GM19455 (cell line): ENCODE measurements around the gene HNRNPLL.

Source experiments
- ATAC-seq: cut with Tn5 transposase; IDR thresholded peaks from one replicate; pipeline ENCODE4 v1.9.1; 2021; ENCODE audit not compliant: unreplicated experiment

Gene HNRNPLL

DNA sequence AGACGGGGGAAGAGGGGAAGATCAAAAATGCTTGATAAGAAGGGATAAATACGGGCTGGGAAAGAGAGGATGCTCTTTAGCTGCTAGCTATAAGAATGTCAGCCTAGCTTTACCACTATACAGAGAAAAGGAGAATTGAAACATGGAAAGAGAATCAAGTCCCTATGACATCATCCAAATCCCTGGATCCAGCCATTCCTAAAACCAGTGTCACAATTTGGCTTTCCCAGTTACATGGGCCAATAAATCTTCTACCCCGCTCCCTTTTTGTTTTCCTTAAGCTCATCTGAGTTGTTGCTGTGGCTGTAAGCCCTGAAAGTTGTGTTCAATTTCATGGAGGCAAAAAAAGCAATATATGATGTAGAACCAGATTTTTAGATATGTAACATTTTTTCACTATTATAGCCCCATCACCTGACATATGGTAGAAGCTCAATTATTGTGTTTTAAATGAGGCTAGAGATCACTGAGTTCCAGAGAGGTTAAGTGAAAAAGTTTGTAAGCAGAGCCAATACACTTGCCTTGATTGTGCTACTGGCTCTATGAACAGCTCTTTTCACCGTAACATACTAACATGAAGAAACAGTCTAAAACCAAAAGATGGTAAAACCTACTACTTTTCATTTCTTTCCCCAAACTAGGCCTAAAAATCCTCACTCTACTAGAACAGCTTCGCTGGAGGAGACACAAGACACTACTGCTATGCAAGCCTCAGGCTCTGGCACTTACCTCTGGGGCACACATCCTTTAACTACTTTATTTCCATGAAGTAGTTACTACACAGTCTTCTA, 4.3 kb downstream of the HNRNPLL start:
- ATAC-seq: no peak

DNA sequence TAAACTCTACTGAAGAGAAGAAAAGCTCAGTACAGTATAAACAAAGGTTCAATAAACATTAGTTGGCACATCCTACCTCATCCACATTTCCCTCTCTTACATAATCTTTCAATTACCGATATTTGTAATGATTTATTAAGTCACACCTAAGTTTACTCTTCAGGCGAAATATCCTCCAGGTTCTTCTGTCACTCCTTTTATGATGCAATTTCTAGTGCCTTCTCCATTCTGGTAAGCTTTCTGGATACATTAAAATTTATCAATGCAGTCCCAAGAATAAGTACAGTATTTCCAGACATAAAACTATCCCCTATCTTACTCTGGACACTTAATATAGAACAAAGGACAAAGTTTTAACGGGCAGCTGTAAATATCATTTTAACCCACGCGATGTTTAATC, 5.6 kb downstream of the HNRNPLL start:
- no peak for ATAC-seq

DNA sequence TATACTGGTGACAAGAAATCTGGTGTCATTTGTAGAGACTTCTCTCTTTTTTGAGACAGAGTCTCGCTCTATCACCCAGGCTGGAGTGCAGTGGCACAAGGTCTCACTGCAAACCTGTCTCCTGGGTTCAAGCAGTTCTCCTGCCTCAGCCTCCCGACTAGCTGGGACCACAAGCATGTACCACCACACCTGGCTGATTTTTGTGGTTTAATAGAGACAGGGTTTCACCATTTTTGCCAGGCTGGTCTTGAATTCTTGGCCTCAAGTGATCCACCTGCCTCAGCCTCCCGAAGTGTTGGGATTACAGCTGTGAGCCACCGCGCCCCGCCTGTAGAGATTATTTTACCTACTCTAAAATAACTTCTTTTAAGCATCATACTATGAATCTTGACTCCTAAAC, 6.5 kb downstream of the HNRNPLL start:
- ATAC-seq: no peak

DNA sequence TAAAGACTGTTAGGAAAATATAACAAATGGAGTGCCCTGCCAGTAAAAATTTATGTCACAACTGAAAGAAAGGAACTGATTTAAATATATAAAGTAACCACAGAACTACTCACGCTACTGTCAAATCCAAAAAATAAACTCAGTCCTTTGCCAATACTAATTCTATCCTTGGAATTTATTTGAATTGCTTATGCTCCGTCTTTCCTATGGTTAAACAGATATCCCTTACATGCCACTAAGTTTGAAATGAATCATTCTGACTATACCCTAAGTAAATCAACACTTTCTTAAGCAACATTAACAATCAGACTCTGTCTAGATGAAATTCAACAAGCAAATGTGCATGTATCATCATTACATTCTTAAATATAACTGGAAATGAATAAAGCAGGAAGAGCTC, 9.8 kb downstream of the HNRNPLL start:
- ATAC-seq: no peak

DNA sequence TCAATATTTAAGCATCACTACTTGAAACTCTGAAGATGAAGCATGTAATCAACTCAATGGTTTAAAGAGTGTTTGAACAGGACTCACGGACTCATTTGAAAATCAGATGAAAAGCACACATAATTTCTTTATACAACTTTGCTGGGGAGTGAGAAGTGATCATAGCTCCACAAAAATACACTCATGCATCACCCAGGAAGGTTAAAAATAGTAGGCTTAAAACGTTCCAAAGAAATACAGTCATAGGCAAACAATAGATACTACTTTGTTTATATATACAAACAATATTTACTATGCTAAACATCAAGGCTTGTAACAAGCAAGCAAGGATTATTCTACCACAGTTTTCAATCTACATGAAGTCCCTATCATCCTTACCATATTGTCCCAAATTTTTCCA, 11.6 kb downstream of the HNRNPLL start:
- no peak for ATAC-seq

DNA sequence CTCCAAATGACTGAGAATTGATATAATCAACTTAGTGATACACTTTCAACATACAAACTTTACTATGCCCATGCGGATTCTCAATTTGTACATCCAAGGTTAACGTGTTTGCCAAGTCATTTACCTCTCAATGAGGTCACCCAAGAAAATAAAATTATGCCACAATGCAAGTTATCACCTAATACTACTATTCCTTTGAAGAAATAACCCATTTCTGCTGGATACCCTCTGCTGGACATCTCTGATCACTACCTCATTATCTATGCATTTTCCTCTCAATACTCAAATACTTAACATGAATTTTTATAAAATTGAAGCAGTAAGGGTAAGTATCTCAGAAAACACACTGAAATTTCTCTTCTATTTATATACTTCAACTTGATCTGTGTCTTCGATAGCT, 12.7 kb downstream of the HNRNPLL start:
- no peak for ATAC-seq

DNA sequence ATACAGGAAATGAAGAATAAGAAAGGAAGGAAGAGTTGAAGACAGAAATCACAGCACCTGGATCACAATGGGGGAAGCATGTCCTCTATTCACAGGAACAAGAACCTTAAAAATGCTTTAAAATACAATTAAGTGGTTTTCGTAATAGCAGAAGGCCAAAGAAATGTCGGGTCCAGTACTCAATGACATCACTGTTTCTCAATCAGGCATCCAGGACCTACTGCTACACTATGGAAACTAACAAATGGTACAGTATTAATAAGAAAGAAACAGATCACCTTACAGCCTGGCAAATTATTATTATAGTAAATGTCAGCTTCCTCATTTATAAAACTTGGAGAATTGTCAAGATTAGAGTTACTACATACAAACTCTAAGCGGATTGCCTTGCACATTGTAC, 15.8 kb downstream of the HNRNPLL start:
- ATAC-seq: no peak

DNA sequence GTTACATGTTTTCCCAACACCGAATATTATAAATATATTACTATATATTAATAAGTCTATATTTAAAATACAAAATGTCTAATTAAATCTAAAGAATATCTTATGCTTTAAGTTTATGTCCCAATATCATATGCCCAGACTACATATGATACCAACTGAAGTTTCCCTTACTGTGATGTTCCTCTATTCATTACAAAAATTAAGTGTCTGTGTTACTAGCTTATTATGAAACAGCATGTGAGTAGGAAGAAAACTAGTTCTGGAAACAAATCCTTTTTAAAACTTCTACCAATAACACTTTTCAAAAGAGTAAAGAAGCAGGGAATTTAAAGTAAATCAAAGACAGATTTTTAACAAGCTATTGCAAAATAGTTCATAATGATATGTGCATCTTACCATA, 17.8 kb downstream of the HNRNPLL start:
- no peak for ATAC-seq

DNA sequence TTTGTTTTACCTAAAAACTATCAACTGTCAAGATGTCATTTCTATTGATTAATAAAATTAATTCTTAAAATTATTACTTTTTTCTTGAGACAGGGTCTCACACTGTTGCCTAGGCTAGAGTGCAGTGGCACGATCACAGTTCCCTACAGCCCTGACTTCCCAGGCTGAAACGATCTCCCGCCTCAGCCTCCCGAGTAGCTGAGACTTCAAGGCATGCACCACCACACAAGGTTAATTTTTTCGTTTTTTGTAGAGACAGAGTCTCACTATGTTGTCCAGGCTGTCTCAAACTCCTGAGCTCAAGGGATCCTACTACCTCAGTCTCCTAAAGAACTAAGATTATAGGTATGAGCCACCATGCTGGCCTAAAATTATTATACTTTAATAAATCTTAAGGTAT, 18.7 kb downstream of the HNRNPLL start:
- ATAC-seq: no peak

DNA sequence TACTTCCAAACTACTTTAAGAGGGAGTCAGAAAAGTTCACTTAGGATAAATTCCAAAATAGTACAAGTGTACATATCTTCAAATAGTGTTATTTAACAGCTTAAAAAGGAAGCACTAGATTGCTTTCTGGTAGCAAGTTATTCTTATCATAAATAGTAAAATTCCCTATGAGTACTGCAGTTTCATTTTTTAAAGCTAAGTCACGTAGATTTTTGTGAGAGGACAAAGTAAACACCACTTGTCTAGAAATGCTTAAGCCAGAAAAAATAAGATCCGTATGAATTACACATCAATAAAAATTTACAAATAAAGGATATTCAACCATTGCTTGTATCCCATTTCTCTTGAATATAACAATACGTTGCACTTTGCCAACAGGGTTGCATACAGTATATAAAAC, 19.2 kb downstream of the HNRNPLL start:
- ATAC-seq: no peak

DNA sequence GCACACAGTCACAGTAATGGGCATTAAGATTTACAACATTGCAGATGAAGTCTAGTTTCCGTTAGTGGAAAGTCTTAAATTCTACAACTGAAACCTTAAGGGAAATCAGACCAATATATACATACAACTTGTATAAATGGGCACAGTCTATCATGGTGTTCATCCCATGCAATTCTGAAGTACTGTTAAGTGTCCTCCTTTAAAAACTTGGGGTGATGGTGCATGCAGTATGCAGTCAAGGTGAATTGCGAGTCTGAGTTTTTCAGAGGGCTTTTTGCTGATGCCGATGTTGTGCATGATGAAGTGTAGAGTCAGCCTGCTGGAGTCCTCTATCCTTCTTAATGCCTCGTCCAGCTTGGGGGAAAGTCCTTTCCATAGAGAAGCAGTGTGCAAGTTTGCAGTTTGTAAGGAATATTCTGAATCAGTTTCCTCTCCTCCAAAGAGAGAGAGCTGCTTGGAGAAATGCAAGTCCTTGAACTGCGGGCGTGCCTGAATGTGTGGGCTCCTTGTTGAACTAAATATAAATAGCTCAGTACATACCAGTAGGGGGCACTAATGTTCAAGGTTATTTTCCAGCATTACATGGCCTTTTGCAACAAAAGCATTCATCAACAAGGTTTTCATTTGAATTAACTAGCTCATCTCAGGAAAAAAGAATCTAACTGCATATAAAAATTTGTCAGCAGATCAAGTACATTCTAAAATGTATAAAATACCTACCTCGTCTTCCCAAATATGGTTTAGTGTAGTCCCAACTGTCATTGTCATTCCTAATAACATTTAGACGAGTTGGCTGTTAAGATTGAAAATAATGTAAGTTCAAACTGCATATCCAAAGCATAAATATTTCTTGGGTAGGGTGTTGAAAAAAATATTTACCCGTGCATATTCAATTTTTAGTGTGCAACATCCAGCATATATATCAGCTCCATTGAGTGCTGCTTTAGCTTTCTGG, 21.3 kb downstream of the HNRNPLL start:
- no peak for ATAC-seq

DNA sequence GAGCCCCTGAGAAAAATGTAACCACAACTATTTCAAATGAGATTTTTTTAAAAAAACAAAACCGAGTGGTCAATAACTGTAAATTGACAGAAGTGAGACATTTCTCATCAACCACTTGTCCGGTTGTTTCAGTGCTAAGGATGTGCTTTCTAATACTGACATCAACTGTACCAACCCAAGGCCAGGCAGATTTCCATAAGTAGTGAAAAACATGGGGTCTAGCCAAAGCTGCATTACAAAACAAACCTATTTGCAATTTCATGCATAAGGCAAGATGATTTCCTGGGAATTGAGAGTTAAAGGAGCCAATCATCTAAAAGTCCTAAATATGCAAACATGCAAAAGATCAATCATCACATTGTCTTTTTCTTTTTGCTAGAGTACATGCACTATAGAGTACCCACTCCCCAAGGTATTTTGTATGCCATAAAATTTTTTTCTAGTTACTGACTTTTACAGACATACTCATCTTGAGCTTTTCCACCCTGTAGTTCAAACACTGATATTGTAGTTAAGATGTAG, 22.6 kb downstream of the HNRNPLL start:
- ATAC-seq: no peak

DNA sequence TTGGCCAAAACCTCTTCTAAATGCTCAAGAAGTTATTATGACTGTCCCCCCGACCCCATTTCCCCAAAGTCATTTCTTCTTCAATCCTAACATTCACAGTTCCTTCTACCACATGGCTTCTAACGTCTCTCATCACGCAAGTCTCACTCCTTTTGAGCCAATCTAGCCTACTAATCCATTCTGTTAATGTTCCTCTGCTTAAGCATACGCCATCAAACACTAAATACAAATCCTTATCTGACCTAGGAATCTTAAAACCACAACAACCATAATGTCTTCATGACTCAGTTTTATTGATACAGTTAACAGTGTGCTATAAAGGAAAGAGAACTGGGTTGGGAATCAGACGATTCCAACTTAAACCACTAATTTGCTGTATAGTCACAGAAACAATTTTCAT, 23.9 kb downstream of the HNRNPLL start:
- ATAC-seq: no peak

DNA sequence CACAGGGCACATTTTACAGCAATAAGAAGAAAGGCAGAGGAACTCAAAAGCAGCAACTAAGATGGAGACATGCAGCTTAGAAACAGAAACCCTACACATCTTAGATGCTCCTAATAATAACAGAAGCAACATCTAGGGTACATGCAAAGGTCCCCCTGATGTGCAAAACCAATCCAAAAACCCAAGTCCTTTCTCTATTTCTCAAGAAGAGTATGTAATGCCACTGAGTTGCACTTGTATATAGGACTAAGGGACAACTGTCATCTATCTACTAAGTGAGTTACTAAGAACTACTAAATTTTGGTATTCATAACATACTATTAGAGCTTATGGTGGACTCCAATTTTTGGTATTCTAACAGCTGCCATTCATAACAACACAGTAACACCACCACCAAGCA, 28.4 kb downstream of the HNRNPLL start:
- ATAC-seq: no peak

DNA sequence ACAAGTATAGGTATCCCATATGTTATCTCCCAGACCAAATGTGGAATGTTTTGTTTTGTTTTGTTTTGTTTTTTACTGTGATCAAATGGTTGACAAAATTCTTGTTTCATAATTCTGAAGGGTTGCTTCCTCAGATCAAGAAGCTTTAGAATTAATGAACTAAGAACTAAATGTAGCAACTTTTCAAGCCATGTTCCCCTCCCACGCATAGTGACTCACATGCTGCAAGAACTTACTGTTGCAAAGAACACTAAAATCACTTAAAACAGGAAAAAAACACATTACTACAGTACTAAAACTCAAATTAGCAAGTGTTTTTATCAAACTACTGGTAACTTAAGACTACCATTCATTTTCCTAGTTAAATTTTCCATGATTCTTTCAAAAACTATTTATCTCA, 30.6 kb downstream of the HNRNPLL start:
- ATAC-seq: no peak

DNA sequence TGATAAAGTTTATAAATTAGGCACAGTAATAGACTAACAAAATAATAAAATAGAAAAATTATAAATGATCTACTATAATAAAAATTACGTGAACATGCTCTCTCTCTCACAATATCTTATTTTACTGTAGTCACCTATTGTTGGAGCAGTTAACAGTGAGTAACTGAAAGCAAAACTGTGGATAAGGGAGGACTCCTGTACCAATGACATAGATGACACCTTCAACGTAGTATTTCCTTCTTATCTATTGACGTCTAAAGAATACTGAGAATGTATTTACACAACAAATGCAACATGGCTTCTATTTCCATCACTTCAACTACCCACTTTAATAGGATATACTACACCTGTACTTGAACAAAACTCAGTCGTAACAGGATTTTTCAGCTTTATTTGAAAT, 31.5 kb downstream of the HNRNPLL start:
- no peak for ATAC-seq

DNA sequence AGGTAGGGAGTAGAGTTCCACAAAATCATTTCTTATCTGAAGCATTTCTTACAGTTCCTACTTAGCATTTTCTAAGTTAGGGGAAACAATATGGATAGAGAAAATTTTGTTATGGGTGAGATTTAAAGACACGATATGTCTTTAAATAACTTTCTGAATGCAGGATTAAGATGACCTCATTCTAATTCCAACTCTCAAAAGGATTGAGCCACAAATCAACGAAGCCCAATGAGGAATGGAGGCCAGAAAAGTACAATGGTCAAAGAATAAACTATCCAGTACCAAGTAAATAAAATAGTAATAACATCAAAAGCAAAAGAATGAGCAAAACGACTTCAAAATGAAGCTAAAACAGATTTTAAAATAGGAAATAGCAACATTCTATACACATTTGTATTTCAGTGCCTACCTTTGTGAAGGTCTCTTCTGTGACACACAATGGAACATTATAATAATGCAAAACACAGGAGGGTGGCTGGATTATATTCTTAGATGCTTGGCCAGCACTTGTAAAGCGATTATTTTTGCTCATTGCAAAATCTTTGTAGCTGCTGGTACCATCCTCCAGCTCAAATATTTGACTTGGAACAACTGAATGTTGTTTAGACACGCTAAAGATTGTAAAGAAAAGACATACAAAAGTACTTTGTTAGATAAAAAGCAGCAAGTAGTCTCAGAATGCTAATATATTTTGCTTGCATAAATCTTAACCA, 33.8 kb downstream of the HNRNPLL start:
- no peak for ATAC-seq

DNA sequence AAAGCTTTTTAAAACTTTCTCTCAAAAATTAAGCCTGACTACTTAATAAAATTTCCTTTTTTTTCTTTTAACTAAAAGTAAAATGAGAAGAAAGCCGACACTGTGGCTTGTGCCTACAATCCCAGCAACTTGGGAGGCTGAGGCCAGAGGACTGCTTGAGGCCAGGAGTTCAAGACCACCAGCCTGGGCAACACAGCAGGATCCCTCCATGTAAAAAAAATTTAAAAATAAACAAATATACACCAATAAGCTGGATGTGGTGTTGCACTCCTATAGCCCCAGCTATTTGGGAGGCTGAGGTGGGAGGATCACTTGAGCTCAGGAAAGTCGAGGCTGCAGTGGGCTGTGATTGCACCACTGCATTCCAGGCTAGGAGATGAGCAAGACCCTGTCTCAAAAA, 37.4 kb downstream of the HNRNPLL start:
- no peak for ATAC-seq

DNA sequence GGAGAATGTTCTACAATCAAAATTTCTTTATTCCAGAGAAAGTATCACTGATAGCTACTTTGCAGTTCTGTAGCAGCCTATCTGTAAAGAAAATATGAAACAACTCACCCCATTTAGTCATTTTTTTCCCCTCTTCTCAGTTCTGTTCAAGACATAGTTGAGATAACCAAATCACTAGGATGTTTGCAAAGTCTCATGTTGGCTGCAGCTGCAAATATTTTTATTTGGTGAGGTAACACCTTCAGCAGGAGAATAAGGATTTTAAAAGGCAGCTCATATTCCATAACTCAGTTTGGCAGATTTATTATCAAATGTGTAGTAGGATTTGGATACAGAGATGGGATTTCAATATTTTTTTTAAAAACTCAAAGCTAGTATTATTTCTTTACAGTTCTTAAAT, 41.0 kb downstream of the HNRNPLL start:
- ATAC-seq: no peak

DNA sequence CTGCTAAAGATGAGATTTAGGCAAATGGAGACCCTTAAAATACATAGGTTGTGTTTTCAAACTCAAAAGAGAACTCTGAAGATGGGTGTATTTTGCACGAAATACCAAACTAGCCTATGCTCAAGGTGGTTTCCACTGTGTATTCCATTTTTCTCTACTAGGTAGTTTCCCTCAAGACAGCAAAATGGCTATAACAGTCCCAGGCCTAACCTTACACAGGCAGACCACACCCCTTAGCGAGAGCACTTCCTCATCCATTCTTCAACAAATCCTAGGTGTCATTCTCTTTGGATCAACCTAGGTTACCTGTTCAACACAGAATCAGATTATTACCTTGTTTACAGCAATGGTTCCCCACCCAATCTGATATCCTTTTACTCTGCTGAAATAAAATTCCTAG, 42.6 kb downstream of the HNRNPLL start:
- ATAC-seq: no peak

DNA sequence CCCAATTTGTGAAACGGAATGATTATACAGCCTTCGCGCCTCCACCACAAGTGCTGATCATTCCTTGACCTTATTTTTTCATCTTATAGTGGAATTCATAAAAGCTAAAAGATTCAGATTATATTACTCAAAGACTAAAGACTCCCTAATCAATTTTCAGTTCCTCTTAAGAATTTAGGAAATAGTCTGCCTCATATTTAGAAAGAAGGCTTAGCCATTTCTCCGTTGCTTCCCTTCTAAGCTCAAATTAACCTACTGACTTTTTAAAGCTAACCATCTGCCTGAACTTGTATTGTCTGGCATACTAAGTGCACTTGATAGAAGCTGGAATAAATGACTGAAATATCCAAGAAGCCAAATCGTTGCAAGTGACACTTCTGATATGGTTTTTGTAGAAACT, 44.7 kb downstream of the HNRNPLL start:
- ATAC-seq: no peak
